ENCODE data around the gene GPR162.

GPR162 gene
- 0 to 0.18 (median 0) reads per million in 9 experiments for total RNA-seq

- no peak within 1 kb of the TSS for H3K27ac Mint-ChIP-seq
- peak within 1 kb of the TSS; percentile 53 to 58 for H3K4me3 Mint-ChIP-seq
- no peaks in the 10 kb centered on the region for H3K36me3 Mint-ChIP-seq (ENCODE audit: insufficient read depth)
- H3K27me3 Mint-ChIP-seq, result peaks cover 59 to 67% of the 10 kb centered on the region in 2 donors
- ATAC-seq (replicated peaks) (no peak), DNase-seq (no peak)
- H3K9me3 Mint-ChIP-seq, result no peaks in the 10 kb centered on the region
- peaks cover 8 to 16% of the 10 kb centered on the region in 2 donors for H3K4me1 Mint-ChIP-seq (ENCODE audit: low read depth in 2 of 2)
These were observed at the start of gene GPR162 for GRCh38 chr12:6821591-6822425. Gene GPR162 (plus strand): TSS chr12:6821821. CDS start chr12:6823899, 2,078 bp downstream.

- Mint-ChIP-seq H3K27me3 (peaks cover 0 to 14% of the 10 kb centered on the region in 2 donors), H3K4me1 (ENCODE audit: low read depth in 2 of 2) (peaks cover 57 to 62% of the 10 kb centered on the region in 2 donors), H3K4me3 (peak within 1 kb of the TSS; percentile 89 to 90), H3K9me3 (no peaks in the 10 kb centered on the region), H3K27ac (peak within 1 kb of the TSS; percentile 91 to 92), H3K36me3 (ENCODE audit: insufficient read depth) (peaks cover 31% of the 10 kb centered on the region)
- ATAC-seq (replicated peaks) (no peak), DNase-seq (no peak)
These were observed 49.3 kb upstream of the GPR162 start, which contains the start of gene LAG3 for GRCh38 chr12:6772331-6772695. Gene LAG3 (plus strand): TSS chr12:6772520. CDS start chr12:6772853, 333 bp downstream.

GRCh38 chr12:6772726-6773589 is 48.7 kb upstream of the GPR162 start:
- peaks cover 0 to 8% of the 10 kb centered on the region in 2 donors for H3K27me3 Mint-ChIP-seq

GRCh38 chr12:6773590-6774351 is 47.9 kb upstream of the GPR162 start:
- Mint-ChIP-seq H3K9me3 (no peaks in the 10 kb centered on the region), H3K4me3 (peak overlapping the region; percentile 89 to 90), H3K27ac (peak overlapping the region; percentile 91 to 92), H3K36me3 (ENCODE audit: insufficient read depth) (peaks cover 27% of the 10 kb centered on the region), H3K4me1 (ENCODE audit: low read depth in 2 of 2) (peaks cover 51 to 63% of the 10 kb centered on the region in 2 donors), H3K27me3 (no peaks in the 10 kb centered on the region)
- ATAC-seq (replicated peaks) (peak; percentile 19), DNase-seq (no peak)

More at GRCh38 chr12:6772726-6773589, 48.7 kb upstream of the GPR162 start:
- ATAC-seq (replicated peaks) (no peak), DNase-seq (no peak)
- Mint-ChIP-seq H3K9me3 (no peaks in the 10 kb centered on the region), H3K4me1 (ENCODE audit: low read depth in 2 of 2) (peaks cover 52 to 58% of the 10 kb centered on the region in 2 donors), H3K27ac (peak overlapping the region; percentile 91 to 92), H3K36me3 (ENCODE audit: insufficient read depth) (peaks cover 25% of the 10 kb centered on the region), H3K4me3 (peak overlapping the region; percentile 89 to 90)

- Mint-ChIP-seq H3K27ac (peak overlapping the region; percentile 91 to 92), H3K4me3 (peak overlapping the region; percentile 89 to 90), H3K9me3 (no peaks in the 10 kb centered on the region), H3K27me3 (no peaks in the 10 kb centered on the region), H3K36me3 (ENCODE audit: insufficient read depth) (peaks cover 28% of the 10 kb centered on the region), H3K4me1 (ENCODE audit: low read depth in 2 of 2) (peaks cover 54 to 64% of the 10 kb centered on the region in 2 donors)
- DNase-seq (peak; percentile 64 to 68 (median 66)), ATAC-seq (replicated peaks) (peak; percentile 81)
These were observed 47.0 kb upstream of the GPR162 start for GRCh38 chr12:6774499-6775062.

- Mint-ChIP-seq H3K9me3 (no peaks in the 10 kb centered on the region), H3K27me3 (no peaks in the 10 kb centered on the region), H3K36me3 (ENCODE audit: insufficient read depth) (peaks cover 24% of the 10 kb centered on the region), H3K27ac (peak overlapping the region; percentile 91 to 92), H3K4me1 (ENCODE audit: low read depth in 2 of 2) (peaks cover 50 to 64% of the 10 kb centered on the region in 2 donors), H3K4me3 (peak overlapping the region; percentile 89 to 90)
- peak; percentile 0 for ATAC-seq (replicated peaks)
- no peak for DNase-seq
These were observed 46.1 kb upstream of the GPR162 start for GRCh38 chr12:6775185-6776174.

- no peaks in the 10 kb centered on the region for H3K9me3 Mint-ChIP-seq
- peaks cover 18% of the 10 kb centered on the region for H3K36me3 Mint-ChIP-seq (ENCODE audit: insufficient read depth)
- ATAC-seq (replicated peaks), result no peak
- no peaks in the 10 kb centered on the region for H3K27me3 Mint-ChIP-seq
- peak overlapping the region; percentile 81 to 91 for H3K27ac Mint-ChIP-seq
- no peak for DNase-seq
- no peak overlapping the region for H3K4me3 Mint-ChIP-seq
- H3K4me1 Mint-ChIP-seq (ENCODE audit: low read depth in 2 of 2), result peaks cover 40 to 52% of the 10 kb centered on the region in 2 donors
These were observed 44.2 kb upstream of the GPR162 start for GRCh38 chr12:6777386-6777785.

- DNase-seq (no peak), ATAC-seq (replicated peaks) (no peak)
- peak overlapping the region; percentile 81 to 89 for H3K27ac Mint-ChIP-seq
- no peaks in the 10 kb centered on the region for H3K27me3 Mint-ChIP-seq
- H3K36me3 Mint-ChIP-seq (ENCODE audit: insufficient read depth), result peaks cover 18% of the 10 kb centered on the region
- H3K9me3 Mint-ChIP-seq, result no peaks in the 10 kb centered on the region
- peaks cover 34 to 44% of the 10 kb centered on the region in 2 donors for H3K4me1 Mint-ChIP-seq (ENCODE audit: low read depth in 2 of 2)
- peak overlapping the region; percentile 82 to 86 for H3K4me3 Mint-ChIP-seq
These were observed 43.4 kb upstream of the GPR162 start for GRCh38 chr12:6778217-6778573.

- Mint-ChIP-seq H3K27me3 (peaks cover 0 to 6% of the 10 kb centered on the region in 2 donors), H3K4me3 (peak overlapping the region; percentile 82 to 86), H3K27ac (peak overlapping the region; percentile 87 to 89), H3K9me3 (no peaks in the 10 kb centered on the region), H3K36me3 (ENCODE audit: insufficient read depth) (peaks cover 18% of the 10 kb centered on the region), H3K4me1 (ENCODE audit: low read depth in 2 of 2) (peaks cover 31 to 41% of the 10 kb centered on the region in 2 donors)
- ATAC-seq (replicated peaks), result peak; percentile 68
- peak; percentile 85 to 88 (median 88) for DNase-seq
These were observed 42.8 kb upstream of the GPR162 start for GRCh38 chr12:6778574-6779550.

- Mint-ChIP-seq H3K9me3 (no peaks in the 10 kb centered on the region), H3K36me3 (ENCODE audit: insufficient read depth) (peaks cover 14% of the 10 kb centered on the region), H3K4me3 (no peak overlapping the region), H3K27me3 (peaks cover 0 to 8% of the 10 kb centered on the region in 2 donors), H3K4me1 (ENCODE audit: low read depth in 2 of 2) (peaks cover 23 to 32% of the 10 kb centered on the region in 2 donors), H3K27ac (no peak overlapping the region)
- DNase-seq (no peak), ATAC-seq (replicated peaks) (no peak)
These were observed 41.8 kb upstream of the GPR162 start for GRCh38 chr12:6779708-6780432.
